NB4 (cell line): Measurements from ENCODE around the gene BARD1.

ENCODE experiments used
- POLR2A ChIP-seq: IDR thresholded peaks from 2 replicates; pipeline ENCODE4 v1.6.1; 2011; ENCODE audit warnings: mild to moderate bottlenecking; ENCODE audit not compliant: insufficient read length; ENCODE audit errors: extremely low read depth
- TF ChIP-seq, protein P1 (sequence below): IDR thresholded peaks from one replicate; pipeline ENCODE4 v1.5.1; 2012; ENCODE audit warnings: low read depth, low read length
- TF ChIP-seq, protein P2 (sequence below): IDR thresholded peaks from 2 replicates; pipeline ENCODE4 v1.6.1; 2011; ENCODE audit warnings: low read depth, low read length

DNA sequence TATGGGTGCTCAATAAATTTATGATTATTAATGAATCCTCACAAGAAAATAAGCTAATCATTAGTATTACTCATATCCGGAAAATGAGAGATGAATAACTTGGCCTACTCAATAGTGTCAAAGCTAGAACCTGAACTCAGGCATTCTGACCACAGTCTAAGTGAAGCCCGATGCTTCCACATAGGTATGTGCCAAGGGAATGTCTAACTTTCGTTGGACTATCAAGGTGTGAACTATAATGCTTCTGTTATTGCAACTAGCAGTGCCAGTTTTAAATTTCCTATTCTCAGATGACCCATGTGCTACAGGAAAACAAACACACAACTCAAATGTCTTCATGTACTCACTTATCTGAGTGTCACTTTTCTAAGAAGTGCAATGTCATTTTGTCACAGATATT lies 1.8 kb downstream of the BARD1 start:
- TF ChIP-seq, protein P1, sequence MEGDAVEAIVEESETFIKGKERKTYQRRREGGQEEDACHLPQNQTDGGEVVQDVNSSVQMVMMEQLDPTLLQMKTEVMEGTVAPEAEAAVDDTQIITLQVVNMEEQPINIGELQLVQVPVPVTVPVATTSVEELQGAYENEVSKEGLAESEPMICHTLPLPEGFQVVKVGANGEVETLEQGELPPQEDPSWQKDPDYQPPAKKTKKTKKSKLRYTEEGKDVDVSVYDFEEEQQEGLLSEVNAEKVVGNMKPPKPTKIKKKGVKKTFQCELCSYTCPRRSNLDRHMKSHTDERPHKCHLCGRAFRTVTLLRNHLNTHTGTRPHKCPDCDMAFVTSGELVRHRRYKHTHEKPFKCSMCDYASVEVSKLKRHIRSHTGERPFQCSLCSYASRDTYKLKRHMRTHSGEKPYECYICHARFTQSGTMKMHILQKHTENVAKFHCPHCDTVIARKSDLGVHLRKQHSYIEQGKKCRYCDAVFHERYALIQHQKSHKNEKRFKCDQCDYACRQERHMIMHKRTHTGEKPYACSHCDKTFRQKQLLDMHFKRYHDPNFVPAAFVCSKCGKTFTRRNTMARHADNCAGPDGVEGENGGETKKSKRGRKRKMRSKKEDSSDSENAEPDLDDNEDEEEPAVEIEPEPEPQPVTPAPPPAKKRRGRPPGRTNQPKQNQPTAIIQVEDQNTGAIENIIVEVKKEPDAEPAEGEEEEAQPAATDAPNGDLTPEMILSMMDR, result no peak
- no peak for TF ChIP-seq POLR2A
- TF ChIP-seq, protein P2, sequence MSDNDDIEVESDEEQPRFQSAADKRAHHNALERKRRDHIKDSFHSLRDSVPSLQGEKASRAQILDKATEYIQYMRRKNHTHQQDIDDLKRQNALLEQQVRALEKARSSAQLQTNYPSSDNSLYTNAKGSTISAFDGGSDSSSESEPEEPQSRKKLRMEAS, result no peak
